ENCODE results near the gene SDF4.
"Not testable (repeated sequence)": the region's sequence is repeated elsewhere in the genome, so short reads cannot be mapped to it uniquely, and the experiment has no call there.

Gene SDF4

GRCh38 chr1:1177452-1178206 lies 54.2 kb downstream of the SDF4 start:
- no peak for DNase-seq

- no peak for DNase-seq
Observed at GRCh38 chr1:1176931-1177330, 54.9 kb downstream of the SDF4 start.

- DNase-seq: not testable (repeated sequence)
Observed at GRCh38 chr1:1176063-1176761, 55.6 kb downstream of the SDF4 start.

GRCh38 chr1:1175221-1176062 lies 56.4 kb downstream of the SDF4 start:
- no peak for DNase-seq

GRCh38 chr1:1173793-1174415 lies 57.9 kb downstream of the SDF4 start, which contains the start of gene TTLL10:
TTLL10 (plus strand) TSS chr1:1173880; CDS start chr1:1179216, 5,336 bp downstream.
- DNase-seq: no peak

- DNase-seq: no peak
Observed at GRCh38 chr1:1173061-1173792, 58.6 kb downstream of the SDF4 start.

- DNase-seq: no peak
Observed at GRCh38 chr1:1171546-1172340, 60.1 kb downstream of the SDF4 start.

GRCh38 chr1:1171161-1171545 lies 60.6 kb downstream of the SDF4 start:
- DNase-seq: no peak

- no peak for DNase-seq
Observed at GRCh38 chr1:1170215-1171091, 61.3 kb downstream of the SDF4 start.

- DNase-seq: no peak
Observed at GRCh38 chr1:1169429-1170214, 62.2 kb downstream of the SDF4 start.

GRCh38 chr1:1168451-1169411 lies 63.1 kb downstream of the SDF4 start:
- DNase-seq: no peak

GRCh38 chr1:1167841-1168450 lies 63.9 kb downstream of the SDF4 start:
- no peak for DNase-seq

- DNase-seq: no peak
Observed at GRCh38 chr1:1167398-1167821, 64.4 kb downstream of the SDF4 start.

Measured in fibroblast of skin of back (primary cell).